D721Med (cell line): ENCODE measurements around the gene SLC38A3.

Source experiments
- DNase-seq: peaks from one replicate; pipeline ENCODE4 v3.0.0; 2011; ENCODE audit warnings: low spot score; ENCODE audit not compliant: insufficient read length
- FAIRE-seq: peaks from 2 replicates; lab custom pipeline; 2011; peaks lifted over from hg19 to GRCh38; lab: Jason Lieb, UNC
- TF ChIP-seq, protein P1 (sequence below): IDR thresholded peaks from 2 replicates; pipeline ENCODE4 v1.5.1; 2012; ENCODE audit warnings: mild to moderate bottlenecking, control low read depth; ENCODE audit not compliant: insufficient read depth; ENCODE audit errors: missing control alignments

Gene SLC38A3

DNA sequence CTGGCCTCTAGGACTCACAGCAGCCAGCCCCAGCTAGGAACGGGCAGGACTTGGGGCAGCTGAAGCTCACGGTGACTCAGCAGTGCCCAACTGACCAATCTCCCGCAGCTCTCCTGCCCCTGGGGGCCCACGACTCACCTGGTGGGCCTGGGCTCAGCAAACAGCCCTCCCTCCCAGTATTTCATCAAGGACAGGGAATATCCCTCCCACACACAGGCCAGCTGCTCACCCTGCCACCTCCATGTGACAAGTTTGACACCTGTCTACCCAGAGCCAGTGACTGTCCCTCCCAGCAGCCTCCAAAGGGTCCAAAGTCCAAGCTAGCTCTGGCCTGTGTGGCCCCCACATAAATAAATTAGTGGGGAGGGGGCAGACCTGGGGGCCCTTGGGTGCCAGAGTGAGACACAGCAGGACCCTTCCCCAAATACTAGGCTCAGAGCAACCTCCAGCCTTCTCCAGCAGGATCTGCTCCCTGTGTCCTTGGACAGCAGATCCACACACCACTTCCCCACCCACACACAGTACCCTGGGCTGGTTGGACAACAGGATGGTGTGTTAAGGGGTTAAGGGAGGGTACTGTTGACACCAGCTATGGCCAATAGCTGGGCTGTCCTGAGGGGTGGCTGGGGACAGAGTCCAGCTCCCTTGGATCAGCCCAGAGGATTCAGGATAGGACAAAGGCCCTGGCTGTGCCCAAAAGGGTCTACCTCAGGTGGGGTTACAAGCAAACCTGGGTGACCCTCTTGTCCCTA is 9.4 kb upstream of the SLC38A3 start:
- no peak for DNase-seq
- TF ChIP-seq, protein P1, sequence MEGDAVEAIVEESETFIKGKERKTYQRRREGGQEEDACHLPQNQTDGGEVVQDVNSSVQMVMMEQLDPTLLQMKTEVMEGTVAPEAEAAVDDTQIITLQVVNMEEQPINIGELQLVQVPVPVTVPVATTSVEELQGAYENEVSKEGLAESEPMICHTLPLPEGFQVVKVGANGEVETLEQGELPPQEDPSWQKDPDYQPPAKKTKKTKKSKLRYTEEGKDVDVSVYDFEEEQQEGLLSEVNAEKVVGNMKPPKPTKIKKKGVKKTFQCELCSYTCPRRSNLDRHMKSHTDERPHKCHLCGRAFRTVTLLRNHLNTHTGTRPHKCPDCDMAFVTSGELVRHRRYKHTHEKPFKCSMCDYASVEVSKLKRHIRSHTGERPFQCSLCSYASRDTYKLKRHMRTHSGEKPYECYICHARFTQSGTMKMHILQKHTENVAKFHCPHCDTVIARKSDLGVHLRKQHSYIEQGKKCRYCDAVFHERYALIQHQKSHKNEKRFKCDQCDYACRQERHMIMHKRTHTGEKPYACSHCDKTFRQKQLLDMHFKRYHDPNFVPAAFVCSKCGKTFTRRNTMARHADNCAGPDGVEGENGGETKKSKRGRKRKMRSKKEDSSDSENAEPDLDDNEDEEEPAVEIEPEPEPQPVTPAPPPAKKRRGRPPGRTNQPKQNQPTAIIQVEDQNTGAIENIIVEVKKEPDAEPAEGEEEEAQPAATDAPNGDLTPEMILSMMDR, result no peak
- no peak for FAIRE-seq

DNA sequence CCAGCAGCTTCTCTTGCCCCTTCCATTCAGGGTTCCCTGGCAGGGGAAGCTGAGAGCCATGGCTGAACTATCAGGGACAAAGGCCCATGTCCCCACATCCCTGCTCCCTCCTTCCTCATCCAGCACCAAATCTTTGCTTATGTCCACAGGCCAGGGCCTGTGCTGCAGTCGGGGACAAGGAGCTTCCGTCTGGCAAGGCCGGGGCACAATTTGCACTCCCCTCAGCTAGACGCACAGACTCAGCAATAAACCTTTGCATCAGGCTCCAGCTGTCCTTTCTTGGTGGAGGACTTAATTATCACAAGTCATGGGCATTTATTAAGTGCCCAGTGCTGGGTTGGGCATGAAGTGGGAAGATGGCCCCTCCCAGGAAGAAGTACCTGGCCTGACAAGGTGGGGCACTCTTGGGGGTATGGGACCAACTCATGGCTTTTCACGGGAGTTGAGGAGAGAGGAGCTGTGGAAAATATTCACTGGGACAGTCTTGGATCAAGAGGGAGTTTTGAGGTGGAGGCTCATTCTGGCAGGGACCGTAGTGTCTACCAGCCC is 8.7 kb upstream of the SLC38A3 start:
- TF ChIP-seq, protein P1, result no peak
- FAIRE-seq (no peak), DNase-seq (no peak)

DNA sequence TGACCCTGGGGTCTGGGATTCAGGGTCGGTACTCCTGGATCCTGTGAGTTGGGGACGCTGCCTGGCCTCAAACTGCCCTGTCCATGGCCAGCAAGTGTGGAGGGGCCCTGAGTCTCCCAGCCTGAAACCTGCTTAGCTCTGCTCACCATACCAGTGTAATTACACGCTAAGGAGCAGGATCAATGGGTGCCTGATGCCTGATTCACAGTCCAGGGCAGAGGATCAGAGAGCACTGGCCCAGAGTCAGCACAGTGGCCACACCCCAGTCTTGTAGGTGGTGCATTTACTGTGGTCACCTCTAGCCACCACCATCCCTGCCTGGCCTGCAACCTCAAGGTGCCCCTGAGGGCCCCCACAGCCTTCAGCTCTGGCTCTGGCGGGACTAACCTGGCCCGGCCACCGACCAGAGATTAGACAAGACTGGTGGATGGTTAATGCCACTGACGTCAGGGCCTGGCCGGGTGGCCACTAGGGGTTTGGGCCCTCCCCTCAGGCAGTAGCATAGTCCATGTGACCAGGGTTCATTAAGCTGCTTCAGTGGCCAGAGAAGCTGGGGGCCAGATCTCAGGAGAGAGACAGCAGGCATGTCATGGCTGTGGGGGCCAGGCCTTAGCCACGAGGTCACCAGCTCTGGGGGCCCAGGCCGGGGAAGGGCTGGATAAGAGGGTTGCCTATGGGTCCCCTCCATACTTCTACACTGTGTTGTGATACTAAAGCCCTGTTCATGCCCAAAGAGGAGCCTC is 3.3 kb upstream of the SLC38A3 start:
- FAIRE-seq (no peak), DNase-seq (no peak)
- TF ChIP-seq, protein P1, result no peak

DNA sequence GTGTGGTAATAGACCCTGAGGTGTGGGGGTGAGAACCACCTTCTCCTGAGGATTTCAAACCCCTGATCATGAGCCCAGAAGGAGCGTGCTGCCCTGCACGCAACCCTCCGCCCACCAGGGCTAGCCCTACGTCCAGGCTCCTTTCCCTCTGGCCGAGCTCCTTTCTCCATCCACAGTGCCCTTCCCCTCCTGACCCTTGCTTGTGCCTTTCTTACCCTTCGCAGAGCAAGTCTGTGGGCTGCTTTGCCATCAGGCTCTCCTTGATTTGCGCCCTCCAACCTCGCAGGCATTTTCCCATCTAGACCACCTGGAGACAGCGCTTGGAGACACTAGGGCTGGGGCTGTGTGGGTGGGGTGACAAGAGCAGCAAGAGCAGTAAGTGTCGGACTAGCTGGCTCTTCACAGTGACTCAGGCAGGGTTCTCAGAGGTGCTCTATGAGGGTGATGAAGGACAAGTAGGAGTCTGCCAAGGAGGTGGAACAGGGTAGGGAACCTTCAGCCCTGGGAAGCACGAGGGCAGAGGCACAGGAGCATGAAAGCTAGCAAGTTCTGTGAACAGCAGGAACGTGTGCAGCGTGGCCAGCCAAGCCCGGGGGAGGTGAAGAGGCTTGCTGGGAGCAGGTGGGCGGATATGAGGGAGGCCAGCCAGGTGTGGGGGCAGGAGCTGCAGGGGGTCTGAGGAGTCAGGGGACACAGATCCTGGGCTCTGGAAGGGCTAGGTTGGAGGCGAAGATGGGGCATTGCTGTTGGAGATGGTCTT is 2.5 kb upstream of the SLC38A3 start:
- DNase-seq (no peak), FAIRE-seq (no peak)
- TF ChIP-seq, protein P1, result no peak

DNA sequence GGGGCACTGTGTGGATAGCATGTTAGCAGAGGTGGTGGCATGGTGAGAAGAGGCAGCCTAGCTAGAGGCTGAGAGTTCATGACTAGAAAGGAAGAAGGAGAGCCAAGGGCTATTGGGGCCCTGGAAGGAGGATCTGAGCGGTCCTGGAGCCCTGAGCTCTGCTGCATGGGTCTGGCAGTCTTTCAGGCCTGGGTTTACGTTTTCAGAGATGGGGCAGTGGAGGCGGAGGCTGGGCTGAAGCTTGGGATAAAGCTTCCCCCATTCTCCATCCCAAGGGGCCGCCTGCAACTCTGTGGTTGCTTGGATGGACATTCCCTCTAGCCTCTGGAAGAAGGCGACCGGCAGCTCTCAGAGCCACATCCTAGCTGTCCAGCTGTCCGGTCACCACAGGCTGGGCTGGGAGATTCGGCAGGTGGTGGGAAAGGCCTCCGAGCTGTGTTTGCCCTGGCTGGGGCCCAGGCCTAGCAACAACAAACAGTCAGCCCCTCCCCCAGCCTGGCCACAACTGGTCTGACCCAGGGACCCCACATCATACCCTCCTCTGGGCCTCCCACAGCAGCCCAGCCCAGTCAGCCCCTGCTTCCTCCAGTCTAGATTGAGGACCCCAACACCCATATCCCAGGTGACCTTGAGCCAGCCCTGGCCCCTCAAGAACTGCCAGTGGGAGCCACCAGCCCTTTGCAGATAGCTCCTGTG is 1.8 kb upstream of the SLC38A3 start:
- TF ChIP-seq, protein P1, result no peak
- FAIRE-seq (no peak), DNase-seq (no peak)
